ENCODE measurements around the gene AP5S1. TPM values are rescaled to one million over a fixed set of nuclear protein-coding genes. Genes with fewer than 3 reads are reported as not detected.

AP5S1 gene
- total and polyA plus RNA-seq, 2 donors (not counting 1 experiment from before 2014, with no cell fraction given) = 11.8 to 17.8 TPM

GRCh38 chr20:3801846-3802245, 18.5 kb upstream of the AP5S1 start:
- peaks cover 65% of the 10 kb centered on the region for H3K36me3 ChIP-seq (ENCODE audit: control insufficient read depth, insufficient read depth, low read length)
- no peaks in the 10 kb centered on the region for H3K9me3 ChIP-seq (ENCODE audit: control insufficient read depth, insufficient read depth, low read depth, low read length)
- peaks cover 56% of the 10 kb centered on the region for H3K79me2 ChIP-seq (ENCODE audit: control insufficient read depth, insufficient read depth, low read length)
- no peaks in the 10 kb centered on the region for H3K27me3 ChIP-seq (ENCODE audit: control insufficient read depth, insufficient read depth, low read length)
- TF ChIP-seq EZH2 (IDR thresholded peaks at IDR 0.05; ENCODE audit: low read length, missing control alignments) (no peak), CTCF (conservative IDR thresholded peaks at IDR 0.05 in 1 of 2, IDR thresholded peaks at IDR 0.05 in 1 of 2; ENCODE audit: low read depth in 1 of 2, low read length in 2 of 2) (no peak)
- no peak overlapping the region for H2AFZ ChIP-seq (ENCODE audit: low read length)
- no peak overlapping the region for H3K4me2 ChIP-seq (ENCODE audit: extremely low read depth, insufficient read depth, low read length)
- peaks cover 43% of the 10 kb centered on the region for H3K4me1 ChIP-seq (ENCODE audit: control insufficient read depth, extremely low read depth, insufficient read depth, low read length)
- DNase-seq (ENCODE audit: low read depth in 2 of 2) = no peak
- no peak overlapping the region for H3K4me3 ChIP-seq (replicated peaks in 1 of 4; ENCODE audit: control extremely low read depth in 1 of 4, insufficient read depth in 1 of 4, low read depth in 3 of 4, low read length in 4 of 4)
- no peaks in the 10 kb centered on the region for H4K20me1 ChIP-seq (ENCODE audit: control insufficient read depth, extremely low read depth, insufficient read depth, low read length)
- no peak overlapping the region for H3K27ac ChIP-seq (ENCODE audit: insufficient read depth, low read length)
- H3K9ac ChIP-seq (ENCODE audit: insufficient read depth, low read length) = no peak overlapping the region

- H3K36me3 ChIP-seq (ENCODE audit: control insufficient read depth, insufficient read depth, low read length) = peaks cover 65% of the 10 kb centered on the region
- no peaks in the 10 kb centered on the region for H3K9me3 ChIP-seq (ENCODE audit: control insufficient read depth, insufficient read depth, low read depth, low read length)
- no peak overlapping the region for H3K4me3 ChIP-seq (replicated peaks in 1 of 4; ENCODE audit: control extremely low read depth in 1 of 4, insufficient read depth in 1 of 4, low read depth in 3 of 4, low read length in 4 of 4)
- peaks cover 47% of the 10 kb centered on the region for H3K79me2 ChIP-seq (ENCODE audit: control insufficient read depth, insufficient read depth, low read length)
- H2AFZ ChIP-seq (ENCODE audit: low read length) = no peak overlapping the region
- no peak overlapping the region for H3K27ac ChIP-seq (ENCODE audit: insufficient read depth, low read length)
- no peaks in the 10 kb centered on the region for H4K20me1 ChIP-seq (ENCODE audit: control insufficient read depth, extremely low read depth, insufficient read depth, low read length)
- TF ChIP-seq CTCF (conservative IDR thresholded peaks at IDR 0.05 in 1 of 2, IDR thresholded peaks at IDR 0.05 in 1 of 2; ENCODE audit: low read depth in 1 of 2, low read length in 2 of 2) = no peak
- no peak for TF ChIP-seq EZH2 (IDR thresholded peaks at IDR 0.05; ENCODE audit: low read length, missing control alignments)
- peaks cover 49% of the 10 kb centered on the region for H3K4me1 ChIP-seq (ENCODE audit: control insufficient read depth, extremely low read depth, insufficient read depth, low read length)
- H3K27me3 ChIP-seq (ENCODE audit: control insufficient read depth, insufficient read depth, low read length) = no peaks in the 10 kb centered on the region
- H3K4me2 ChIP-seq (ENCODE audit: extremely low read depth, insufficient read depth, low read length) = no peak overlapping the region
- H3K9ac ChIP-seq (ENCODE audit: insufficient read depth, low read length) = no peak overlapping the region
- no peak for DNase-seq (ENCODE audit: low read depth in 2 of 2)
Observed at GRCh38 chr20:3802524-3803239, 17.7 kb upstream of the AP5S1 start.

- H4K20me1 ChIP-seq (ENCODE audit: control insufficient read depth, extremely low read depth, insufficient read depth, low read length) = no peaks in the 10 kb centered on the region
- DNase-seq (ENCODE audit: low read depth in 2 of 2) = no peak
- H3K4me3 ChIP-seq (replicated peaks in 1 of 4; ENCODE audit: control extremely low read depth in 1 of 4, insufficient read depth in 1 of 4, low read depth in 3 of 4, low read length in 4 of 4) = no peak overlapping the region
- H3K36me3 ChIP-seq (ENCODE audit: control insufficient read depth, insufficient read depth, low read length) = peaks cover 65% of the 10 kb centered on the region
- peak overlapping the region; percentile 22 for H3K27ac ChIP-seq (ENCODE audit: insufficient read depth, low read length)
- H3K27me3 ChIP-seq (ENCODE audit: control insufficient read depth, insufficient read depth, low read length) = no peaks in the 10 kb centered on the region
- H3K79me2 ChIP-seq (ENCODE audit: control insufficient read depth, insufficient read depth, low read length) = peaks cover 41% of the 10 kb centered on the region
- no peak overlapping the region for H3K4me2 ChIP-seq (ENCODE audit: extremely low read depth, insufficient read depth, low read length)
- H3K9me3 ChIP-seq (ENCODE audit: control insufficient read depth, insufficient read depth, low read depth, low read length) = no peaks in the 10 kb centered on the region
- H3K4me1 ChIP-seq (ENCODE audit: control insufficient read depth, extremely low read depth, insufficient read depth, low read length) = peaks cover 53% of the 10 kb centered on the region
- H2AFZ ChIP-seq (ENCODE audit: low read length) = no peak overlapping the region
- TF ChIP-seq CTCF (conservative IDR thresholded peaks at IDR 0.05 in 1 of 2, IDR thresholded peaks at IDR 0.05 in 1 of 2; ENCODE audit: low read depth in 1 of 2, low read length in 2 of 2) = no peak
- TF ChIP-seq EZH2 (IDR thresholded peaks at IDR 0.05; ENCODE audit: low read length, missing control alignments) = no peak
- H3K9ac ChIP-seq (ENCODE audit: insufficient read depth, low read length) = no peak overlapping the region
Observed at GRCh38 chr20:3803289-3803688, 17.1 kb upstream of the AP5S1 start.

Data from fibroblast of lung (primary cell).